Glomerular endothelial cell (primary cell): ENCODE measurements around the gene CAPZB. TPM values are rescaled to one million over a fixed set of nuclear protein-coding genes. Genes with fewer than 3 reads are reported as not detected.

ENCODE experiments used
- DNase-seq: peaks from one replicate; pipeline ENCODE4 v3.0.0-alpha.2; 2011; ENCODE audit warnings: low read depth, low spot score; ENCODE audit errors: extremely low read depth
- total RNA-seq: library from RNA; depleted of rRNA; stranded (reverse); fragments of >200 nt; gene quantifications from 2 replicates; pipeline ENCODE4 v1.2.3, GENCODE V29; 2015

The CAPZB gene
- total RNA-seq, 1 donor from 2014 or later: 215 TPM

- no peak for DNase-seq
Measured at GRCh38 chr1:19289244-19289643, 196.1 kb downstream of the CAPZB start.

Other genes with a start within 250 kb of the CAPZB start
- gene EMC1, start 234.0 kb downstream of the CAPZB start, total RNA-seq: 51.2 and 70.2 TPM in 2 replicates
- gene MRTO4, start 233.7 kb downstream of the CAPZB start, total RNA-seq: 30.3 and 35.6 TPM in 2 replicates
- gene AKR7A3, start 196.8 kb downstream of the CAPZB start, total RNA-seq: 0.24 and 0.88 TPM in 2 replicates
- gene AKR7A2, start 173.4 kb downstream of the CAPZB start, total RNA-seq: 100.0 and 142 TPM in 2 replicates
- gene SLC66A1, start 173.2 kb downstream of the CAPZB start, total RNA-seq: 19.0 and 20.1 TPM in 2 replicates
- gene NBL1, start 158.8 kb upstream of the CAPZB start, total RNA-seq: 66.4 and 72.9 TPM in 2 replicates
- gene HTR6, start 179.3 kb upstream of the CAPZB start, total RNA-seq: not detected in 2 replicates